Measurements from ENCODE around the gene KIAA1958.
A peak's percentile ranks its signal among the peaks of the same experiment; 100 is the strongest.
"Not testable (repeated sequence)": the region's sequence is repeated elsewhere in the genome, so short reads cannot be mapped to it uniquely, and the experiment has no call there.

Gene KIAA1958

GRCh38 chr9:112673221-112673620, 186.6 kb downstream of the KIAA1958 start:
- DNase-seq: not testable (repeated sequence)

DNA sequence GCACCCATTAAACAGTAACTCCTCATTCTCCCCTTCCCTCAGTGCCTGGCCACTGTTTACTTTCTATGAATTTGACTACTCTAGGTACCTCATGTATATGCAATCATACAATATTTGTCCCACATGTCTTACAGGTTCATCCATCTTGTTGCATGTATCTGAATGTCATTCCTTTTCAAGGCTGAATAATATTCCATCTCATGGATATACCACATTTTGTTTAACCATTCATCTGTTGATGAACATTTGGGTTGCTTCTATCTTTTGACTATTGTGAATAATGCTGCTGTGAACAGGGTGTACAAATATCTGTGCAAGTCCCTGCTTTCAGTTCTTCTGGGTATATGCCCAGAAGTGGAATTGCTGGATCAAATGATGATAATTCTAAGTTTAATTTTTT, 190.4 kb downstream of the KIAA1958 start:
- no peak for DNase-seq

DNA sequence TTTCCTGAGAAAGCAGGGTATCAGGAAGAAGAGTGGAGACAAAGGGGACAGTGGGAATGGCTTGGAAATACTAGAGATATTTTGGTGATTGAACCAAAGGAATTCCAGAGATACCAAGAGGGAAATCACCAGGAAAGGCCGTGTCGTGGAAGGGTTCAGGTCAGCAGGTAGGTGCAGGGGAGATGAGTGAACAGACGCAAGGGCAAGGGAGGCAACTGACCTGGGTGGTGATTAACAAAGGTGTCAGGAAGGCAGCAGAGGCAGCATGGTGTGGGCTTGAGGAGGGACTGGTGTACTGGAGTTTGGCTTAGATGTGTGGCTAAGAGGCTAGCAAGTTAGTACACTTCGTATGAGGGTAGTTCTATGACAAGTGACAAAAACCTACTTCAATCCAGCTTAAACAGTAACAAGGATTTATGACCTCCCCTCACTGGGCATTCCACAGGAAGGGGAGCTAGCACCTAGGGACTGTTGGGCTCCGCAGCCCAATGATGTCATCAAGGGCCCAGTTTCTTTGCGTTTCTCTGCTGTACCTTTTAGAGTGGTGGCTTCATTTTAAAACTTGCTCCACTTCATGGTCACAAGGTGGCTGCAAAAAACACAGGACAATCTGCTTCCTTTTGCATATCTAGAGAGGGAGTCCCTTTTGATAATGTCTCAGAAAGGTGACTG, 194.2 kb downstream of the KIAA1958 start:
- no peak for DNase-seq

- DNase-seq: no peak
These were observed 202.6 kb downstream of the KIAA1958 start for GRCh38 chr9:112689161-112689740.

GRCh38 chr9:112694706-112695555, 208.3 kb downstream of the KIAA1958 start:
- DNase-seq: no peak

GRCh38 chr9:112696461-112696860, 209.8 kb downstream of the KIAA1958 start:
- DNase-seq: no peak

DNA sequence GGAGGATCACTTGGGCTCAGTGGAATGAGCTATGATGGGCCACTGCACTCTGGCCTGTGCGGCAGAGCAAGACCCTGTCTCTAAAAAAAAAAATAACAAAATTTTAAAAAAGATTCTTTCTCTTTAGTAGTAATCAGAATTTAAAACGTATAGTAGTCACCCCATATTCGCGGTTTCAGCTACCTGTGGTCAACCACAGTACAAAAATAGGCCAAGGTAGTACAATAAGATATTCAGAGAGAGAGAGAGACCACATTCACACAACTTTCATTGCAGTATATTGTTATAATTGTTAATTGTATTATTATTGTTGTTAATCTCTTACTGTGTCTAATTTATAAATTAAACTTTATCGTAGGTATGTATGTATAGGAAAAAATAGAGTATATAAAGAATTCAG, 212.6 kb downstream of the KIAA1958 start:
- no peak for DNase-seq

- DNase-seq: no peak
These were observed 213.5 kb downstream of the KIAA1958 start for GRCh38 chr9:112700085-112700484.

GRCh38 chr9:112703304-112703703, 216.7 kb downstream of the KIAA1958 start:
- DNase-seq: no peak

DNA sequence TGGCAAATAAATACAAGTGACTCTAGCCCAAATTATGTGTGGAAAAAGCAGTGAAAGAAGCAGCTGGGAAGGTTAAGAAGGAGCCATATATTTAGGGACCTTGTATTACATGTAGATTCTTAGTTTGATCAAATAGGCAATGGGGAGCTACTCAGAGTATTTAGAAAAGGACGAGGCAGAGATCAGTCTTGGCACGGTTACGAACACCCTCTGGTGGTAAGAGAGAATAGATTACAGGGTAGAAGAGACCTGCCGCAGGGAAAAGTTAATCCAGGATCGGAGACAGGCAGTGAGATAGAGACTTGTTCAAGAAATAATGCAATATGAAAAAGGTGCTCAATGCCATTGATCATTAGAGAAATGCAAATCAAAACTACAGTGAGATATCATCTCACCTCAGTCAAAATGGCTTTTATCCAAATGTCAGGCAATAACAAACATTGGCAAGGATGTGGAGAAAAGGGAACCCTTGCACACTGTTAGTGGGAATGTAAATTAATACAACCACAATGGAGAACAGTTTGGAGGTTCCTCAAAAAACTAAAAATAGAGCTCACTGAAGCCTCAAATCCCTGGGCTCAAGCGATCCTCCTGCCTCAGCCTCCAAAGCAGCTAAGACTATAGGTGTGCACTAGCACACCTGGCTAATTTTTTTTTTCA, 219.3 kb downstream of the KIAA1958 start:
- DNase-seq: no peak

GRCh38 chr9:112711050-112711689, 224.5 kb downstream of the KIAA1958 start:
- no peak for DNase-seq

DNA sequence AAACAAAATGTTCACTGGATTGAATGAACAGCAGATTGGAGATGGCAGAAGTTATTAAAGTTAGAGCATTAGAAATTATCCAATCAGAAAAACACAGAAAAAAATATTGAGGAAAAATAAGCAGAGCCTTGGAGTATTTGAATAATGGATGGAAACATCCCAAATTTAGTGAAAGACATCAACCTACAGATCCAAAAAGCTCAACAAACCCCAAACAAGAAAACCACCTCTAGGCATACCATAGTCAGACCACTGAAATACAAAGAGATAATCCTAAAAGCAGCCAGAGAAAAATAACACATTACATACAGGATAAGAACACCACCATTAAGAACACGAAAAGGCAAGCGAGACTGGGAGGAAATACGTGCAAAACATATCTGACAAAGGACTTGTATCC, 226.1 kb downstream of the KIAA1958 start:
- no peak for DNase-seq

DNA sequence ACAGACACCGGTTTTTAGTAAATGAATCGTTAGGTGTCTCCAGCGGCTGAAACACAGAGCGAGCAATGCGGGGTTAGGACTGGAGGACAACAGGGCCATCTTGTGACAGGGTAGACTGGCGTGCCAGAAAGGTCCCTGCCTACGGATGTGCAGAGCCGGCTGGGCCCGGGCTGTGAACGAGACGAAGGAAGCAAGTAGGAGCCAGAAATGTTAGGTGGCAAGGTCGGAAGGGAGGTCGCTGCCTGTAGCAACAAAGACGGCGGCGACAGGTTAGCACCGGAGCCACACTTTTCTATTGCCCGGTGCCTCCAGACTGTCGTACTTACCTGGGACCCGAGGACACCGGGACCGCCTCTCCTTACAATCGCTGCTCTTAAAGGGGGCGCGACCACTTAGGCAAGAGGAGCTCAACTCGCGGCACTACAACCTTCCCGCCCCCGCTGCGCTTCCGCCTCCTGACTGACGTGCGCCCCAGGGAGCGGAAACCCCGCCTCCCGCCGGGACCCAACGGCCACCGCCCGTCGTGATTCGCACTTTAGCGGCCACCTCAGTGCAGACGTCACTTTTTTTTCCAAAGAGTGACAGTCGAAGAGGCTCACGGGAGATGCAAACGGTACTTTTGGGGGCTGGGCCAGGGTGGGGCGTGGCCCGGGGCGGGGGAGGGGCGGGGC, 231.2 kb downstream of the KIAA1958 start, which contains the start of gene INIP:
INIP (minus strand) TSS at position 457 of the 671 bp plus-strand sequence. CDS start 1,632 bp downstream, outside the sequence.
- DNase-seq: peak; percentile 92
